ENCODE measurements around the gene MIER2. TPM values are rescaled to one million over a fixed set of nuclear protein-coding genes. Genes with fewer than 3 reads are reported as not detected.
"Not testable (repeated sequence)": the region's sequence is repeated elsewhere in the genome, so short reads cannot be mapped to it uniquely, and the experiment has no call there.

The MIER2 gene
- total RNA-seq, 1 experiment from 2014 or later = not detected

- TF ChIP-seq EZH2 (IDR thresholded peaks at IDR 0.05; ENCODE audit: low read length, unreplicated experiment) (no peak), EZH2phosphoT487 (IDR thresholded peaks at IDR 0.05; ENCODE audit: borderline replicate concordance, low read length) (no peak)
- TF ChIP-seq, protein P1, sequence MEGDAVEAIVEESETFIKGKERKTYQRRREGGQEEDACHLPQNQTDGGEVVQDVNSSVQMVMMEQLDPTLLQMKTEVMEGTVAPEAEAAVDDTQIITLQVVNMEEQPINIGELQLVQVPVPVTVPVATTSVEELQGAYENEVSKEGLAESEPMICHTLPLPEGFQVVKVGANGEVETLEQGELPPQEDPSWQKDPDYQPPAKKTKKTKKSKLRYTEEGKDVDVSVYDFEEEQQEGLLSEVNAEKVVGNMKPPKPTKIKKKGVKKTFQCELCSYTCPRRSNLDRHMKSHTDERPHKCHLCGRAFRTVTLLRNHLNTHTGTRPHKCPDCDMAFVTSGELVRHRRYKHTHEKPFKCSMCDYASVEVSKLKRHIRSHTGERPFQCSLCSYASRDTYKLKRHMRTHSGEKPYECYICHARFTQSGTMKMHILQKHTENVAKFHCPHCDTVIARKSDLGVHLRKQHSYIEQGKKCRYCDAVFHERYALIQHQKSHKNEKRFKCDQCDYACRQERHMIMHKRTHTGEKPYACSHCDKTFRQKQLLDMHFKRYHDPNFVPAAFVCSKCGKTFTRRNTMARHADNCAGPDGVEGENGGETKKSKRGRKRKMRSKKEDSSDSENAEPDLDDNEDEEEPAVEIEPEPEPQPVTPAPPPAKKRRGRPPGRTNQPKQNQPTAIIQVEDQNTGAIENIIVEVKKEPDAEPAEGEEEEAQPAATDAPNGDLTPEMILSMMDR (conservative IDR thresholded peaks at IDR 0.05; ENCODE audit: low read depth, low read length) = no peak
- intact Hi-C loops (cut with micrococcal nuclease) = no loop called here
- Histone ChIP-seq H3K9me3 (ENCODE audit: low read length) (no peaks in the 10 kb centered on the region), H3K9me2 (replicated peaks; ENCODE audit: low read length) (no peaks in the 10 kb centered on the region), H3K4me2 (ENCODE audit: low read length) (no peak overlapping the region), H3K27me3 (ENCODE audit: low read length) (no peaks in the 10 kb centered on the region), H3K9ac (ENCODE audit: low read length) (no peak overlapping the region), H3K79me2 (ENCODE audit: low read length) (no peaks in the 10 kb centered on the region), H3K27ac (ENCODE audit: low read length) (no peak overlapping the region), H2AFZ (ENCODE audit: low read length) (no peak overlapping the region), H3K4me1 (ENCODE audit: insufficient read depth, low read length) (no peaks in the 10 kb centered on the region), H3K36me3 (ENCODE audit: low read depth, low read length) (no peaks in the 10 kb centered on the region), H3F3A (ENCODE audit: low read length, unreplicated experiment) (no peaks in the 10 kb centered on the region), H4K20me1 (ENCODE audit: low read length) (no peaks in the 10 kb centered on the region), H3K4me3 (ENCODE audit: low read length) (no peak overlapping the region)
- CTCF ChIA-PET = no interaction called here
- DNase-seq (no peak), ATAC-seq (no peak)
- BruUV-seq (replicated peaks) = no TSS peak
- POLR2A ChIA-PET (ENCODE audit: unreplicated experiment) = no interaction called here
Measured at GRCh38 chr19:362683-363082, 18.1 kb upstream of the MIER2 start.

DNA sequence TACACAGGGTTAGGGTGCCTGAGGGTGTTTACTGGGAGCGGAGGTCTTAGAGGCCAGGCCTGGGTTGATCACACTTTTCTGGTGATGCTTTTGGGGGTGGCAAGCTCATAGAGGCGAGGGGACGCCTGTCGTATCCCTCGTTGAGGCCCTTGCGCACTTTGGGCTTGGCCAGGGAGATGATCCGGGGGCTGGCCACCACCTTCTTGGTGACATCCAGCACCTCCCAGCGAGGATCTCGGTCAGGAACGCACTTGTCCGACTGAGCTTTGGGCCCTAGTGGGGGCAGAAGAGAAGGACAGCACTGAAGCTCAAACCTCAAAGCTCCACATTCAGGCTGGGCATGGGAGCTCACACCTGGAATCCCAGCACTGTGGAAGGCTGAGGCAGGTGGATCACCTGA is 17.6 kb upstream of the MIER2 start:
- Histone ChIP-seq H3K4me3 (ENCODE audit: low read length) (no peak overlapping the region), H3K9me3 (ENCODE audit: low read length) (no peaks in the 10 kb centered on the region), H3K79me2 (ENCODE audit: low read length) (no peaks in the 10 kb centered on the region), H3F3A (ENCODE audit: low read length, unreplicated experiment) (no peaks in the 10 kb centered on the region), H3K27me3 (ENCODE audit: low read length) (no peaks in the 10 kb centered on the region), H3K36me3 (ENCODE audit: low read depth, low read length) (no peaks in the 10 kb centered on the region), H3K4me2 (ENCODE audit: low read length) (no peak overlapping the region), H4K20me1 (ENCODE audit: low read length) (no peaks in the 10 kb centered on the region), H3K9me2 (replicated peaks; ENCODE audit: low read length) (no peaks in the 10 kb centered on the region), H3K4me1 (ENCODE audit: insufficient read depth, low read length) (no peaks in the 10 kb centered on the region), H3K9ac (ENCODE audit: low read length) (no peak overlapping the region), H2AFZ (ENCODE audit: low read length) (no peak overlapping the region), H3K27ac (ENCODE audit: low read length) (no peak overlapping the region)
- ChIA-PET POLR2A (ENCODE audit: unreplicated experiment) (no interaction called here), CTCF (no interaction called here)
- BruUV-seq (replicated peaks) = no TSS peak
- intact Hi-C loops (cut with micrococcal nuclease) = no loop called here
- ATAC-seq (no peak), DNase-seq (no peak)
- no peak for TF ChIP-seq EZH2phosphoT487 (IDR thresholded peaks at IDR 0.05; ENCODE audit: borderline replicate concordance, low read length)
- no peak for TF ChIP-seq EZH2 (IDR thresholded peaks at IDR 0.05; ENCODE audit: low read length, unreplicated experiment)
- TF ChIP-seq, protein P1 (conservative IDR thresholded peaks at IDR 0.05; ENCODE audit: low read depth, low read length) = no peak

DNA sequence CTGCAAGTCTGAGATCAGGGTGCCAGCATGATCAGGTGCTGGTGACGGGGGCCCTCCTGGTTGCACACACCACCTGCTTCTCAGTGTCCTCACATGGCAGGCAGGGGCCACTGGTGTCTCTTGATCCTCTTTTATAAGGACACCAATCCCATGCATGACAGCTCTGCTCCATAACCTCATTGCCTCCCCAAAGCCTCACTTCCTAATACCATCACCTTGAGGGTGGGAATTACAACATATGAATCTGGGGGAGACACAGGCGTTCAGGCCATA is 15.0 kb upstream of the MIER2 start:
- Histone ChIP-seq H3K9me3 (ENCODE audit: low read length) (no peaks in the 10 kb centered on the region), H2AFZ (ENCODE audit: low read length) (no peak overlapping the region), H3K79me2 (ENCODE audit: low read length) (no peaks in the 10 kb centered on the region), H3K27ac (ENCODE audit: low read length) (no peak overlapping the region), H3K27me3 (ENCODE audit: low read length) (no peaks in the 10 kb centered on the region), H3K9me2 (replicated peaks; ENCODE audit: low read length) (no peaks in the 10 kb centered on the region), H3K4me2 (ENCODE audit: low read length) (no peak overlapping the region), H3K36me3 (ENCODE audit: low read depth, low read length) (no peaks in the 10 kb centered on the region), H4K20me1 (ENCODE audit: low read length) (no peaks in the 10 kb centered on the region), H3F3A (ENCODE audit: low read length, unreplicated experiment) (no peaks in the 10 kb centered on the region), H3K4me1 (ENCODE audit: insufficient read depth, low read length) (no peaks in the 10 kb centered on the region), H3K9ac (ENCODE audit: low read length) (no peak overlapping the region), H3K4me3 (ENCODE audit: low read length) (no peak overlapping the region)
- BruUV-seq (replicated peaks) = no TSS peak
- ChIA-PET CTCF (no interaction called here), POLR2A (ENCODE audit: unreplicated experiment) (no interaction called here)
- TF ChIP-seq, protein P1 (conservative IDR thresholded peaks at IDR 0.05; ENCODE audit: low read depth, low read length) = no peak
- TF ChIP-seq EZH2 (IDR thresholded peaks at IDR 0.05; ENCODE audit: low read length, unreplicated experiment) (no peak), EZH2phosphoT487 (IDR thresholded peaks at IDR 0.05; ENCODE audit: borderline replicate concordance, low read length) (no peak)
- no peak for DNase-seq
- ATAC-seq = no peak
- intact Hi-C loops (cut with micrococcal nuclease) = no loop called here

DNA sequence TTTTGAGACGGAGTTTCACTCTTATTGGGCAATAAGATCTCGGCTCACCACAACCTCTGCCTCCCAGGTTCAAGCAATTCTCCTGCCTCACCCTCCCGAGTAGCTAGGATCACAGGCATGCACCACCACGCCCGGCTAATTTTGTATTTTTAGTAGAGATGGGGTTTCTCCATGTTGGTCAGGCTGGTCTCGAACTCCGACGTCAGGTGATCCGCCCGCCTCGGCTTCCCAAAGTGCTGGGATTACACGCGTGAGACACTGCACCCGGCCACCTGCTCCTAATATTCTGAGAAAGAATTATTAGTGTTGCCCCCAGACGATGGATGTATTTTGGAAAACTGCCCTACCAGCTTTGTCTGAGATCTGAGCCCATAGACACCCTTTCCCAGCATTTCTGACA is 10.9 kb upstream of the MIER2 start:
- H2AFZ ChIP-seq (ENCODE audit: low read length); DNase-seq; H3K79me2 ChIP-seq (ENCODE audit: low read length); H3K4me1 ChIP-seq (ENCODE audit: insufficient read depth, low read length); H3K27ac ChIP-seq (ENCODE audit: low read length); H3K9ac ChIP-seq (ENCODE audit: low read length); H3K27me3 ChIP-seq (ENCODE audit: low read length); POLR2A ChIA-PET (ENCODE audit: unreplicated experiment); H4K20me1 ChIP-seq (ENCODE audit: low read length); H3F3A ChIP-seq (ENCODE audit: low read length, unreplicated experiment); H3K4me2 ChIP-seq (ENCODE audit: low read length); CTCF ChIA-PET; BruUV-seq (replicated peaks); H3K4me3 ChIP-seq (ENCODE audit: low read length); intact Hi-C loops (cut with micrococcal nuclease); H3K36me3 ChIP-seq (ENCODE audit: low read depth, low read length); ATAC-seq; H3K9me2 ChIP-seq (replicated peaks; ENCODE audit: low read length); H3K9me3 ChIP-seq (ENCODE audit: low read length): not testable (repeated sequence)
